ENCODE measurements around the gene ZCCHC24.

ZCCHC24 gene

GRCh38 chr10:79404231-79404609 is 41.2 kb downstream of the ZCCHC24 start:
- H3K27ac ChIP-seq, result no peak overlapping the region

GRCh38 chr10:79403441-79404230 is 41.8 kb downstream of the ZCCHC24 start:
- TF ChIP-seq ZFX (IDR thresholded peaks at IDR 0.05; ENCODE audit: borderline replicate concordance) (no peak), CTCF (IDR thresholded peaks at IDR 0.05) (no peak)
- H3K27ac ChIP-seq, result no peak overlapping the region

More at GRCh38 chr10:79404231-79404609, 41.2 kb downstream of the ZCCHC24 start:
- no peak for TF ChIP-seq ZFX (IDR thresholded peaks at IDR 0.05; ENCODE audit: borderline replicate concordance)
- no peak for TF ChIP-seq CTCF (IDR thresholded peaks at IDR 0.05)

GRCh38 chr10:79402951-79403350 is 42.5 kb downstream of the ZCCHC24 start:
- TF ChIP-seq CTCF (IDR thresholded peaks at IDR 0.05) (no peak), ZFX (IDR thresholded peaks at IDR 0.05; ENCODE audit: borderline replicate concordance) (no peak)
- H3K27ac ChIP-seq, result no peak overlapping the region

- H3K27ac ChIP-seq, result no peak overlapping the region
- TF ChIP-seq ZFX (IDR thresholded peaks at IDR 0.05; ENCODE audit: borderline replicate concordance) (no peak), CTCF (IDR thresholded peaks at IDR 0.05) (no peak)
Observed at GRCh38 chr10:79402625-79402946, 42.8 kb downstream of the ZCCHC24 start.

GRCh38 chr10:79401015-79401921 is 44.2 kb downstream of the ZCCHC24 start:
- TF ChIP-seq CTCF (IDR thresholded peaks at IDR 0.05), result no peak
- TF ChIP-seq ZFX (IDR thresholded peaks at IDR 0.05; ENCODE audit: borderline replicate concordance), result no peak
- H3K27ac ChIP-seq, result no peak overlapping the region

- no peak overlapping the region for H3K27ac ChIP-seq
- TF ChIP-seq ZFX (IDR thresholded peaks at IDR 0.05; ENCODE audit: borderline replicate concordance), result no peak
- TF ChIP-seq CTCF (IDR thresholded peaks at IDR 0.05), result peak; percentile 88
Observed at GRCh38 chr10:79400146-79401004, 45.0 kb downstream of the ZCCHC24 start.
